Fibroblast of lung (primary cell): ENCODE data around the gene DDAH1. TPM values are rescaled to one million over a fixed set of nuclear protein-coding genes. Genes with fewer than 3 reads are reported as not detected.

Experiments
- DNase-seq, 2 donors: peaks; one replicate each; pipeline versions ENCODE4 v3.0.0 to v3.0.0-alpha.2; 2010; ENCODE audit warnings: low read depth in 2 of 2
- H2AFZ ChIP-seq: 2 replicates; pipeline ENCODE4 v1.5.1; 2012; ENCODE audit warnings: low read length, control low read depth, inconsistent platforms
- H3K27ac ChIP-seq: 2 replicates; pipeline ENCODE4 v1.5.1; 2011; ENCODE audit warnings: low read length, control low read depth; ENCODE audit not compliant: insufficient read depth
- H3K27me3 ChIP-seq: 2 replicates; pipeline ENCODE4 v1.5.1; 2011; ENCODE audit warnings: mild to moderate bottlenecking, low read length; ENCODE audit not compliant: control insufficient read depth, insufficient read depth
- H3K36me3 ChIP-seq: 2 replicates; pipeline ENCODE4 v1.5.1; 2011; ENCODE audit warnings: low read length; ENCODE audit not compliant: control insufficient read depth, insufficient read depth
- H3K4me1 ChIP-seq: 2 replicates; pipeline ENCODE4 v1.5.1; 2011; ENCODE audit warnings: low read length; ENCODE audit not compliant: control insufficient read depth, insufficient read depth; ENCODE audit errors: extremely low read depth
- H3K4me2 ChIP-seq: 2 replicates; pipeline ENCODE4 v1.5.1; 2011; ENCODE audit warnings: low read length, control low read depth; ENCODE audit not compliant: insufficient read depth; ENCODE audit errors: extremely low read depth
- H3K4me3 ChIP-seq, 4 experiments: fragments of 200-600 bp in 1 of 4; sonication (generic) in 1 of 4; replicated peaks in 1 of 4; 2 replicates each; pipeline ENCODE4 v1.5.1; 2011 to 2016; ENCODE audit warnings: low read length in 4 of 4, low read depth in 3 of 4, mild to moderate bottlenecking in 3 of 4, control low read depth in 2 of 4, inconsistent platforms in 1 of 4, mixed read lengths in 1 of 4; ENCODE audit not compliant: insufficient read depth in 1 of 4; ENCODE audit errors: control extremely low read depth in 1 of 4
- H3K79me2 ChIP-seq: 2 replicates; pipeline ENCODE4 v1.5.1; 2012; ENCODE audit warnings: mild to moderate bottlenecking, low read length, inconsistent platforms; ENCODE audit not compliant: control insufficient read depth, insufficient read depth
- H3K9ac ChIP-seq: 2 replicates; pipeline ENCODE4 v1.5.1; 2011; ENCODE audit warnings: mild to moderate bottlenecking, low read length, control low read depth; ENCODE audit not compliant: insufficient read depth
- H3K9me3 ChIP-seq: 2 replicates; pipeline ENCODE4 v1.5.1; 2012; ENCODE audit warnings: low read depth, low read length; ENCODE audit not compliant: control insufficient read depth, insufficient read depth
- H4K20me1 ChIP-seq: 2 replicates; pipeline ENCODE4 v1.5.1; 2011; ENCODE audit warnings: low read length; ENCODE audit not compliant: control insufficient read depth, insufficient read depth; ENCODE audit errors: extremely low read depth
- CTCF ChIP-seq, 2 donors: IDR thresholded peaks in 1 of 2; conservative IDR thresholded peaks in 1 of 2; 1 replicate in 1 of 2; 2 replicates in 1 of 2; pipeline ENCODE4 v1.5.1; 2011 to 2012; ENCODE audit warnings: low read length in 2 of 2, control low read depth in 1 of 2, inconsistent platforms in 1 of 2, low read depth in 1 of 2, mild to moderate bottlenecking in 1 of 2
- EZH2 ChIP-seq: IDR thresholded peaks from 2 replicates; pipeline ENCODE4 v1.5.1; 2012; ENCODE audit warnings: low read length, control low read depth, mild to moderate bottlenecking; ENCODE audit errors: missing control alignments
- polyA plus RNA-seq, 2 donors: library from polyadenylated mRNA; depleted of rRNA in 1 of 2; stranded (reverse) in 1 of 2; unstranded in 1 of 2; fragments of >200 nt; gene quantifications; 2 replicates each; pipeline ENCODE4 v1.2.1, GENCODE V29; 2011 to 2012; ENCODE audit warnings: missing spikeins in 1 of 2
- total RNA-seq: library from RNA; depleted of rRNA; stranded (reverse); fragments of >200 nt; gene quantifications from 2 replicates; pipeline ENCODE4 v1.2.1, GENCODE V29; 2014

Gene DDAH1
- total and polyA plus RNA-seq, 2 donors (not counting 1 experiment from before 2014, with no cell fraction given), result 50.0 to 218 TPM

GRCh38 chr1:85463731-85464496 lies 1.0 kb downstream of the DDAH1 start:
- peak; percentile 34 to 35 for DNase-seq
- H3K4me1 ChIP-seq, result peaks cover 6% of the 10 kb centered on the region

GRCh38 chr1:85462931-85463649 lies 1.9 kb downstream of the DDAH1 start:
- DNase-seq, result no peak
- Histone ChIP-seq H2AFZ (no peak overlapping the region), H3K36me3 (peaks cover 2% of the 10 kb centered on the region), H3K4me3 (peak overlapping the region; percentile 82 to 95 (median 86)), H3K27ac (peak overlapping the region; percentile 89), H3K9me3 (no peaks in the 10 kb centered on the region), H3K4me2 (peak overlapping the region; percentile 93), H3K9ac (no peak overlapping the region), H3K4me1 (peaks cover 6% of the 10 kb centered on the region), H3K79me2 (peaks cover 66% of the 10 kb centered on the region), H4K20me1 (no peaks in the 10 kb centered on the region), H3K27me3 (no peaks in the 10 kb centered on the region)
- TF ChIP-seq CTCF (conservative IDR thresholded peaks at IDR 0.05 in 1 of 2, IDR thresholded peaks at IDR 0.05 in 1 of 2; ENCODE audit: low read depth in 1 of 2, low read length in 2 of 2), result no peak
- no peak for TF ChIP-seq EZH2

More at GRCh38 chr1:85463731-85464496, 1.0 kb downstream of the DDAH1 start:
- peak overlapping the region; percentile 92 for H3K9ac ChIP-seq
- TF ChIP-seq EZH2 (no peak), CTCF (conservative IDR thresholded peaks at IDR 0.05 in 1 of 2, IDR thresholded peaks at IDR 0.05 in 1 of 2; ENCODE audit: low read depth in 1 of 2, low read length in 2 of 2) (no peak)
- no peaks in the 10 kb centered on the region for H4K20me1 ChIP-seq
- H3K4me3 ChIP-seq, result peak overlapping the region; percentile 82 to 95 (median 86)
- H2AFZ ChIP-seq, result peak overlapping the region; percentile 18
- peaks cover 2% of the 10 kb centered on the region for H3K36me3 ChIP-seq
- peaks cover 60% of the 10 kb centered on the region for H3K79me2 ChIP-seq
- H3K9me3 ChIP-seq, result no peaks in the 10 kb centered on the region
- H3K27ac ChIP-seq, result peak overlapping the region; percentile 89
- H3K4me2 ChIP-seq, result peak overlapping the region; percentile 93
- no peaks in the 10 kb centered on the region for H3K27me3 ChIP-seq

GRCh38 chr1:85461216-85461918 lies 3.6 kb downstream of the DDAH1 start:
- no peak overlapping the region for H3K4me3 ChIP-seq
- H3K4me2 ChIP-seq, result no peak overlapping the region
- TF ChIP-seq EZH2 (no peak), CTCF (conservative IDR thresholded peaks at IDR 0.05 in 1 of 2, IDR thresholded peaks at IDR 0.05 in 1 of 2; ENCODE audit: low read depth in 1 of 2, low read length in 2 of 2) (no peak)

More at GRCh38 chr1:85461216-85461918, 3.6 kb downstream of the DDAH1 start:
- Histone ChIP-seq H3K27me3 (no peaks in the 10 kb centered on the region), H4K20me1 (no peaks in the 10 kb centered on the region), H3K9me3 (no peaks in the 10 kb centered on the region), H3K27ac (no peak overlapping the region), H3K4me1 (peaks cover 6% of the 10 kb centered on the region), H3K9ac (no peak overlapping the region), H3K36me3 (no peaks in the 10 kb centered on the region), H2AFZ (no peak overlapping the region), H3K79me2 (peaks cover 78% of the 10 kb centered on the region)
- DNase-seq, result no peak
